ENCODE measurements around the gene SH3BP2. TPM values are rescaled to one million over a fixed set of nuclear protein-coding genes. Genes with fewer than 3 reads are reported as not detected.

Gene SH3BP2
- polyA plus RNA-seq, 10 donors = 18.5 to 39.2 (median 24.8) TPM

GRCh38 chr4:2790583-2791517 is 2.0 kb upstream of the SH3BP2 start:
- DNase-seq = peak in 1 of 3 donors; percentile 51

- DNase-seq = peak in 1 of 3 donors; percentile 17
Observed at GRCh38 chr4:2791518-2792395, 1.1 kb upstream of the SH3BP2 start.

- no peak for DNase-seq
Observed at GRCh38 chr4:2792396-2792710, 532 bp upstream of the SH3BP2 start.

GRCh38 chr4:2793586-2794485 is 951 bp downstream of the SH3BP2 start:
- peak in 1 of 3 donors; percentile 64 for DNase-seq

GRCh38 chr4:2794486-2795299 is 1.8 kb downstream of the SH3BP2 start:
- DNase-seq = peak in 1 of 3 donors; percentile 58

- peak in 1 of 3 donors; percentile 3 for DNase-seq
Observed at GRCh38 chr4:2795300-2795892, 2.5 kb downstream of the SH3BP2 start.

GRCh38 chr4:2795893-2796848 is 3.3 kb downstream of the SH3BP2 start:
- DNase-seq = peak in 1 of 3 donors; percentile 23

GRCh38 chr4:2796849-2797544 is 4.1 kb downstream of the SH3BP2 start:
- peak in 1 of 3 donors; percentile 1 for DNase-seq

GRCh38 chr4:2797545-2798305 is 4.8 kb downstream of the SH3BP2 start:
- DNase-seq = peak in 1 of 3 donors; percentile 4

GRCh38 chr4:2798399-2799223 is 5.7 kb downstream of the SH3BP2 start:
- peak in 2 of 3 donors; percentile 75 to 89 for DNase-seq

GRCh38 chr4:2799224-2799911 is 6.5 kb downstream of the SH3BP2 start:
- peak in 1 of 3 donors; percentile 19 for DNase-seq

GRCh38 chr4:2799971-2800690 is 7.2 kb downstream of the SH3BP2 start:
- DNase-seq = peak in 1 of 3 donors; percentile 27

GRCh38 chr4:2800691-2801596 is 8.1 kb downstream of the SH3BP2 start:
- DNase-seq = peak; percentile 73 to 96 (median 90)

All from muscle of back (tissue), 11 donors.